Measurements from ENCODE around the gene SLC39A6.
"Not testable (repeated sequence)": the region's sequence is repeated elsewhere in the genome, so short reads cannot be mapped to it uniquely, and the experiment has no call there.

SLC39A6 gene

GRCh38 chr18:36086186-36086585 is 43.0 kb downstream of the SLC39A6 start:
- TF ChIP-seq CTCF (IDR thresholded peaks at IDR 0.05; ENCODE audit: borderline replicate concordance, insufficient read depth, low read depth, low read length), result no peak
- H3K4me3 ChIP-seq (ENCODE audit: low read depth, low read length), result no peak overlapping the region

GRCh38 chr18:36085195-36085594 is 43.9 kb downstream of the SLC39A6 start:
- no peak for TF ChIP-seq CTCF (IDR thresholded peaks at IDR 0.05; ENCODE audit: borderline replicate concordance, insufficient read depth, low read depth, low read length)
- no peak overlapping the region for H3K4me3 ChIP-seq (ENCODE audit: low read depth, low read length)

GRCh38 chr18:36083729-36084128 is 45.4 kb downstream of the SLC39A6 start:
- no peak for TF ChIP-seq CTCF (IDR thresholded peaks at IDR 0.05; ENCODE audit: borderline replicate concordance, insufficient read depth, low read depth, low read length)
- H3K4me3 ChIP-seq (ENCODE audit: low read depth, low read length), result no peak overlapping the region

- not testable (repeated sequence) for H3K4me3 ChIP-seq (ENCODE audit: low read depth, low read length)
Observed at GRCh38 chr18:36081118-36081517, 48.0 kb downstream of the SLC39A6 start.

GRCh38 chr18:36078751-36079529 is 50.2 kb downstream of the SLC39A6 start:
- no peak for TF ChIP-seq CTCF (IDR thresholded peaks at IDR 0.05; ENCODE audit: borderline replicate concordance, insufficient read depth, low read depth, low read length)
- H3K4me3 ChIP-seq (ENCODE audit: low read depth, low read length), result no peak overlapping the region

- not testable (repeated sequence) for H3K4me3 ChIP-seq (ENCODE audit: low read depth, low read length)
Observed at GRCh38 chr18:36077764-36078163, 51.4 kb downstream of the SLC39A6 start.

GRCh38 chr18:36075862-36076587 is 53.1 kb downstream of the SLC39A6 start:
- H3K4me3 ChIP-seq (ENCODE audit: low read depth, low read length), result no peak overlapping the region
- no peak for TF ChIP-seq CTCF (IDR thresholded peaks at IDR 0.05; ENCODE audit: borderline replicate concordance, insufficient read depth, low read depth, low read length)

- TF ChIP-seq CTCF (IDR thresholded peaks at IDR 0.05; ENCODE audit: borderline replicate concordance, insufficient read depth, low read depth, low read length), result no peak
- H3K4me3 ChIP-seq (ENCODE audit: low read depth, low read length), result no peak overlapping the region
Observed at GRCh38 chr18:36074435-36074834, 54.7 kb downstream of the SLC39A6 start.

Measured in GM12875 (cell line).